ENCODE results near the gene UACA.

The UACA gene

DNA sequence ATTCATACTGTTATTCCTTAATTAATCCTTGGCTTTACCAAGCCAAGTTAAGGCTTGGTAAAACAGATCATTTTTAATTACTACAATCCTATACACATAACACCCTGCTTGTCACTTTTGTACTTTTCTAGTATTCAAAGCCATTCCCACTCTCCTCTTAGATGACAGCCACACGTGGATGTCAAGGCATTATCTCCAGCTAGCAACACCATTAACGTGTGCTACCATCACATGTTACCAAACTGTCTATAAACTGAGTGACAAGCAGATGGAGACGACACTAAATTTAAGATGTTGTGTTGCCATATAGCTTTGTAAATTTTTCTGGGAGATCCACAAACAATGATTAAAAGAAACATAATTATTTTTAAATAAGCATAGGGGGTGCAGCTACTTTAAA lies 103.7 kb downstream of the UACA start:
- DNase-seq: no peak

DNA sequence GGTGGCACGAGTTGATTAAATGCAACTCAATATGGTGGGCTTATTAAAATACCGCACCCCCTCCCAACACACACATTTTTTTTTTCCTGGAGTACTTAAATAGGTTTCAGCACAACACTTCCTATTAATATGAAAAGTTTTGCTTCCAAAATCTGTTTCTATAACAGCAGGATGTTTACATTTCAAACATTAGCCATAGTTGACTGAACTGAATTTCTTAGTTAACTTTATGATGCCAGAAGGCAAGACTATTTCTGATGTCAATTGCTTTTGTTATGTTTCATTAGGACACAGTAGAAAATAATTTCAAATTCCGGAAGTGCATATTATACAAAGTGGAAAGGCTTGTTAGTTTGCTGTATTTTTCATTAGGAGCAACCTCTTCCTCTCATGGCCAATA lies 104.7 kb downstream of the UACA start:
- DNase-seq: no peak

DNA sequence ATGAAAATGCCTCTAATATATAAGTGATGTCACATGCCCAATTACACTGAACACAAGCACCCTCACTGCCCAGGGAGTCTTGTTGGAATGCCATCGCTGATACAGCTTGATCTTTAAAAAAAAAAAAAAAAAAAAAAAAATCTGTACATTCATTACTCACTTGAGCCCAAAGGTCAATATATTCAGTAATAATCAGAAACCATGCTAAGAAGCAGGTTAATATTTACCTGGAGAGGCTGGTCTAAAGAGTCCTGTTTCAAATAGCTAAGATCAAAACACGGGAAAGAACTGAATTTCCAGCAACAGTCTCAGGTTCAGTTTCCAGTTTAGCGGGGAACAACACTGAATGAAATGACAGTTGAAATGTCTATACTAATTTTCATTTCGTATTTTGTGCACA lies 109.9 kb downstream of the UACA start:
- no peak for DNase-seq

DNA sequence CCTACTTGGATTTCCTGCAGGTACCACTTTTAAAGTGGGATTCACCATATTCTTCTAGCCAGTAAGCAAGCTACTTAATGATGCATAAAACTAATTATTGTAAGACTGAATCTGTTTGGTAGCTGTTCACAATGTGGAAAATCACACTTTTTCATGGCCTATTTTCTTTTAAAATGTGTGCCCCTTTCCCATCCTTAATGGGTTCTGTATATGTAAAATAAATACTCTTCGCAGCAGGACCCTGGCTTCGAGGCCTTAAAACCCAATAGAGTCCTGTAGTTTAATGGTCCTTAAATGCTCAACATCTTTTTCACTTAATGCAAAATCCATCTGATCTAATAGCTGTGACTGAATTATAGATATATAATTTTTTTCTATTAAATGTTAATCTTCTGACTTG lies 111.0 kb downstream of the UACA start:
- DNase-seq: no peak

DNA sequence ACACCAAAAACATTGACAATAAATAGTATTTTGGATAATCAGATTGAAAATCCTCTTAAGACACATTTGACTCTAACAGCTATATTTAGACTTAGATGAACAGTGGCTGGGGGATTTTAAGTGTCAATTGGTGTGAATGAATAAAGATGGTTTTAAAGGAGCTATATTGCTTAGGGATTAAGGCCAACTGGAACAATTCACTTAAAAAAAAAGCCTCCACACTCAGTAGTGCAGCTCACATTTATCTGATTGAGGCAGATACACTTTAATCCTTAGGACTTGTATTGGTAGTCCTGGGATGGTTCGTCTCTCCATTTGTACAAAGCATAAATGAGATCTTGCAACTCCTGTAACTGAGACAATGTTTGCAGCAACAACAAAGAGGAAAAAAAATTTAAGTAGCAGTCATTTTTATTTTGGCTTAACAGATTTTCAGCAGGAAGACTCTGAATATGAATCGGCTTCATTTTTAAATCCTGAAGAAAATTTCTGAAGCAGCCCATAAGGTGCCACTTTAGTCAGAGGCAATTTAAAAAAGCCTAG lies 112.0 kb downstream of the UACA start:
- DNase-seq: no peak

DNA sequence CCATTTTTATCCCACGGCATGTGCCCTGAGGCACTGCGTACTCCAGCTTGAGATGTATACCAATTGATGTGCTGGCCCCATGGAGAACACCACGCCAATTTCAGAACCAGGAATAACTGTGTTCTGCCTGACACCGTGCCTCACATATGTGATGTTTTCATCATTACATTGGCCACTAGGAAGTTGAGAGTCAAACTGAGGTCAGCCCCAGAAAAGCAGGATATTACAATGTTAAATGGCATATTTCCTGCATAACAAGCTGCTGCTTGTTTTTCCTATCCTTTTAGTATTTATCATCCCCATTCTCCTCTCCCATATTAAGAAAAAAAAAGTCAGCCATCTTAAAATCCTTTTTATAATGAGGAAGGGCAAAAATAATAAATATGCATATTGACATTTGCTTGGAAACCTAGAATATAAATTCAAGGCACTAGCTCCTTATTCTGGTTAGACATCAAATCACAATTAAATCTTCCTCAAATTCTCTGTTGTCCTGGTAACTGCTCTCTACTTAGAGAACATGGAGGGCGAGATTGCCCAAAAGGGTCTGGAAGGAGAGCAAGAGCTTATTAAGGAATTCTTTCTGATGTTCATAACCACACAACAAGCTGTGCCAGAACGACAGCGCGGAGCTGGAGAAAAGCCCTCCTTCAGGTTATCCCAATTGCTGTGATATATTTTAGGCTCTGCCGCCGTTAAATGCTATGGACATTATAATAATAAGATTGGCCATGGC lies 112.6 kb downstream of the UACA start:
- no peak for DNase-seq

DNA sequence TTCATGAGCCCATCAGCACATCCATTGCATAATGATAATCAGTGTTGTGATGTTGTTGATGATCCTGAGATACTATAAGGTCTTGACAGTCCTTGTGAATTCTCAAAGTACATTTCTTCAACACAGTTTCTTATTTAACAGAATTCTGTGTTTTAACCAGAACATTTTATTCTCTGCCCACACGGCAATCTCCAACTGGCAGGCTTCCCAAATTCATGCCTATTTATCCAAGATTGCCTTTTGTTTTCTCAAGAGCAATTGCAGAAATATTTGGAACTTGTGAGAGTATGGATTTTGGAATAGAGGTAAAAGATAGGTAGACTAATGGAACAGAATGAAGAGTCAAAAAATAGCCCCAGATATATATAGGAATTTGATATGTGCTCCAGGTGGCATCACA lies 116.0 kb downstream of the UACA start:
- no peak for DNase-seq

DNA sequence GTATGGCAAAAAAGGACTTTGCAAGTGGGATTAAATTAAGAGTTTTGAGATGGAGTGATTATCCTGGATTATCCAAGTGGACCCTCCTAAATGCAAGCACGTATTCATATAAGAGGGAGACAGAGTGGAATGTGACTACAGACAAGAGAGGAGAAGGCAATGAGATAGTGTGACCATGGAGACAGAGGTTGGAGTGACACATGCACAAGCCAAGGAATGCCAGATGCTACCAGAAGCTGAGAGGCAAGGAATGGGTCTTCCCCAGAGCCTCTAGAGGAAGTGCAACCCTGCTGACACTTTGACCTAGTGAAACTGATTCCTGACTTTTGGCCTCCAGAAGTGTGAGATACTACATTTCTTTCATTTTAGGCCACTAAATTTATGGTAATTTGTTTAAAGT lies 117.2 kb downstream of the UACA start:
- no peak for DNase-seq

DNA sequence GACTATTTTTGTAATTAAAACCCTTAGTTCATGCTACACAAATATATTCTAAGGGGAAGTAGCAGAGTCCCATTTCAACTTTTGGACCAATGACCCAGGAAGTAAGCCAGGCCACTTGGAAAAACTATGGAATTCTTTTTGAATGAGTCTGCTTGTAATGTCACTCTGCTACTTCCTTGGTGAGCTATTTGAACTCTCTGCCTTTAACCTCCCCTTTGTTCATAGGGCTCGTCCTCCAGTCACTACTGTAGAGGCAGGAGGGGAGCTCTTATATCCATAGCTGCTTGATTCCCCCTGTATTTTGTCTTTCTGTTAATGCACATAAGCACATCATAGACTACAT lies 119.6 kb downstream of the UACA start:
- DNase-seq: no peak

DNA sequence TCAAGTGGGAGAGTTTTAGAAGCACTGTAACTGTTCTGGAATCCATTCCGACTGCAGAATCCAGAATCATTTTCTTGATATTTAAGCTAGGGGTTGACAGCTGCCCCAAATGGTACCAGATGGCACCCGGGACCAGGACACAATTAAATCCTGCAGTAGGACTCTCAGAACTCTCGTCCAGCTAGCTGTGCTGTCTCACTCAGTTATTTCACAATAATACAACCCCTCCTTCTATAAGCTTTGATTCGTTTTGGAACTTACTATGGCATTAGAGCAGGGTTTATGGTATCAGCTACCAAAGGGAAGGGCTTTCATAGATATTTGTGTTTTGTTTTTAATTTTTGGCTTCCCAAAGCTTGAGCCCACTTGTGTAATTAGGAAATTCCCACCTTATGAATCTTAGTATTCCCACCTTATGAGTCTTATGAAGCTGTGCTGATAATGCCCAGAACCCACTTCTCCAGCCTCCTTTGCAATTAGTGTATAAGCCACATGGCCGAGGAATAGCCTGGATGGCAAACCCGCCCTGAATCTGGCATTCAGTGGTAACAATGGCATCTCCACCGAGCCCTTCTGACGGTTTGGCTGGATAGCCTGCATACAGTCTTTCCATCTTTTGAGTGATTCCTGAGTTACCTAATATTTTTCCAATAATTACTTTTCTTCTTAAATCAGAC lies 120.1 kb downstream of the UACA start:
- DNase-seq: no peak

DNA sequence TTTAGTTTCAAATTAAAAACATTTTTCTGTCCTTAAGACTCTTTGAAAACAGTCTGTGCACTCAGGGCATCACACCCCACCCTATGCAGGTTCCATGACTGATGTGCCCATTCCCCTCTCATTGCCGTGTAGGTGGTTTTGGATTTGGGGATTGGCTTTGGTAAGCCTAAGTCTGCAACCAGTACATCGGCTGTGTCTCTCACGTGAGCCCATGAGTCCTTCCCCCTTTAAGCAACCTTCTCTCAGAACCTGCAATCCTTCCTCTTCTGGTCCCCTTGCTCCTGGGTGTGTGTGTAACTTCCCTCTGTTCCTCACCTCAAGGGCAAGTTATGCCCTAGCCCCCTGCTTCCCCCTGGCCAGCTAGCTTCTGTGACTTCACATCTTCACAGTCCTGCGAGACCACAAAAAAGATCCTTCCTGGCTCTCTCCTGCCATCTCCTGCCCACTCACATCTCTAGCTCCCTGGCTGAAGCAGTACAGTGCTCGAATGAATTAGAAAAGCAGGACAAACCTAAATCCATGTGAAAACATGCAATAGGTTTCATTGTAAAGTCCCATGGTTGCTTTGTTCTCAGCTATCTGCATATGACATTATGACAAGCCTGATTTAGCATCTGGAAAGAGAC lies 126.7 kb downstream of the UACA start:
- DNase-seq: peak; percentile 69

DNA sequence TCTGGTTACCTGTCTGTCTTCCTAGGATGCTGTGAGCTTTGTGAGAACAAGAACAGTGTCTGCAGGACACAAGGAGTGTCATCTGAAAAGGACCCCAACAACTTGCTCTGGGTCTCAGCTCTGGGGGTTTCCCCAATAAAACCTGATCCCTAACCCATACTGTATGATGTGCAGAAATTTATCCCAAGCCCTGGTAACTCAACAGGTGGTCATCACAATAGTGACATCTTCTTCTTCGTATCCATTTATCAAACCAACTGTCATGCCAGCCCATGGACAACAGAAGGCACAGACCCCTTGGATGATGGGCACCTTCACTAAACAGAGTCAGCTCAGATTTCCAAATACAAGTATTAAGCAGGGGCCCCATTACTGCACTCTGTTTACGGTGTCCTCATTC lies 127.5 kb downstream of the UACA start:
- no peak for DNase-seq

DNA sequence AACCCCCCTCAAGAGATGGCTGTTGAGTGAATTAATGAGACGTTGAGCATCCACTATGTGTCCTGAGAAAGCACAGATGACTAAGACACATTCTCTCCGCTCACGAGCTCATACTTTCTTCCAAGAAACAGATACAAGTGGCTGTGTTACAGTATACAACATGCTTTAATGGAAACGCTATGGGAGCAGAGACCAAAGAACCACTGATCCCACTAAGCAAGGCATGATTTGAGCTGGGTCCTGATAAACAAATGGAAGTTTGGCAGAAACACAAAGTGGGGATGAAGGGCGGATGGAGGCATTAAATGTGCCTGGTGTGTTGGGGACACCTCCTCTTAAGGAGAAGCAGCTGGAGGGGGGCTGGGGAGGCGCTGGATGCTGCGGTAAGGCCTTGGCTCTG lies 129.4 kb downstream of the UACA start:
- no peak for DNase-seq

DNA sequence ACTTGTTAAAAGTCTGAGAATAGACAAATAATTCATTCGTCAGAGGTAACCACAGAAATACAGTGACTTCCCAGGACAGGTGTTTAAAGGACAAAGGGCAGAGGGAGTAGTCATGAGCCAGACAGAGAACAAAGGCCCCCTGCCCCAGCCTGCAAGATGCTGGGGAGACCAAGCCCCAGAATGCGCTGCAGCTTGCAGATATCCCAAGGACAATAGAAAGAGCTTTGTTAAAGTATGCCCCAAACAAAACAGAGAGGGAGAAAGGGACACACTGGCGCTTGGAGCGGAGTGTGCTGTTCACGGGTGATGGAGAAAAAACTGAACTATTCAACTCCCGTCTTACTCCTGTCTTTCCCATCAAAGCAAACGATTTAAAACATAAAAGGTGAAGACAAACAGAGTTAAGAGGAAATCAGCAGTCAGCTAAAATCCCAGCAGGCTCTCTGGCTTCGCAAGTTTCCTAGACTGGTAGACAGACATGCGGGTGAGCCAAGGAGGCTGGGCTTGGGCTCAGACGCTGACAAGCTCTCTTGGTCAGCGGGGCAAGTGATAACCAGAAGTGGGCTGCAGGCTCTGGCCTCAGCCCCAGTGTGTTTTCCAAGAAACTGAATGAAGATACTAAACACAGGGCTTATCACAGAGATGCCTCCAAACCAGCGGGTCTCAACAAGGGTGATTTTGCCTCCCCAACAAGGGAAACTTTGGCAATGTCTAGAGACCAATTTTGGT lies 130.1 kb downstream of the UACA start:
- peak; percentile 72 for DNase-seq

DNA sequence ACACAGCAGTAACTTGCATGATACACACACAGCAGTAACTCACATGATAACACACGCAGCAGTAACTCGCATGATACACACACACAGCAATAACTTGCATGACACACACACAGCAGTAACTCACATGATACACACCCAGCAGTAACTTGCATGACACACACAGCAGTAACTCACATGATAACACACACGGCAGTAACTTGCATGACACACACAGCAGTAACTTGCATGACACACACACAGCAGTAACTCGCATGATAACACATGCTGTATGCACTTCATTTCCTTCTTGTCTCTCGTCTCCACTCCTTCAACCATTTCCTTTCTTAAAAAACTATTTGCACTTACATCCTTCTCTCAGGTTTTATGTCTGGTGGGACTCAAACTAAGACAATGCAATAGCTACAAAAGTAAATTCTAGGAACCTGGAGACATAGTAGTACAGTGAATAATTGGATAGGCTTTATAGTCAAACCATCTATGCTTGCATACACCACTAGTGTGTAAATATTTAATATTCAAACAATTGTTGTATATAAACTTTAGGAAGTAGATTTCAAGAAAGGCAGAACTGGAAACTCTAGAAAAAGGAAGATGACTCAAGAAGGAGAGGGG lies 130.8 kb downstream of the UACA start:
- DNase-seq: no peak

DNA sequence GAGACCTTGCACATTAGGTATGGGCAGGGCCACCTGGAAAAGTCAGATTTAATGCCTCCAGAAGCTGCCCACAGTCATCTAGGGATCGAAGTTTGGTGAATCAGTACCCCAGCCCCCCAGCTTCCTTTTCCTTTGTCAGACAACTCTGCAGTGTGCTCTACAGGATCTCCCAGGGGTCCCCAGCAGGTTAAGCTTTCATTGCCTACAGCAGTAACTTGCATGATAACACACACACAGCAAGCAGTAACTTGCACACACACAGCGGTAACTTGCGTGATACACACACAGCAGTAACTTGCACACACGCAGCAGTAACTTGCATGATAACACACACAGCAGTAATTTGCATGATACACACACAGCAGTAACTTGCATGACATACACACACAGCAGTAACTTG lies 131.3 kb downstream of the UACA start:
- no peak for DNase-seq

DNA sequence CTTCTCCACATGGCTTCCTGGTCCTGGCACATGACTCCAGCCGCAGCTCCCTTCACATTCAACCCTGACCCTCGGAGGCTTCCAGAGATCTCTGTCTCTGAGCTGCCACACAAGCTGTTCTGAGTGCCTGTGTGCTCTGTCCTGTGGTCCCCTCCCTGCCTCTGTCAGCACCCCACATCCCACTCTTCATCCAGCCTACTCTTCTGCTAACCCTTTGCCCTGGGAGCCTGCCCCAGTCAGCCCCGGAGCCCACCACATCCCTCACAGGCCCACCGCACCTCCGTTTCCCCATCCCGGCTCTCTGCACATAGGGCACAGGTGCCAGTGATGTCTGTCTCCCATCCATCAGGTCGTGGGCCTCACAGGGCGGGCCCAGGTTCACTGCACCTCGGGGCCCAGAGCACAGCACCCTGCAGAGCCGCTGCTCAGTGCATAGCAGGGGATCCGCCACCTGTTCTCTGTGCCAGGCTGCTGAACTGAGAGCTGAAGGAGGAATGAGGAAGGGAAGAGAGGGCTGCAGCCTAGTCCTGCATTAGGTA lies 133.6 kb downstream of the UACA start:
- no peak for DNase-seq

DNA sequence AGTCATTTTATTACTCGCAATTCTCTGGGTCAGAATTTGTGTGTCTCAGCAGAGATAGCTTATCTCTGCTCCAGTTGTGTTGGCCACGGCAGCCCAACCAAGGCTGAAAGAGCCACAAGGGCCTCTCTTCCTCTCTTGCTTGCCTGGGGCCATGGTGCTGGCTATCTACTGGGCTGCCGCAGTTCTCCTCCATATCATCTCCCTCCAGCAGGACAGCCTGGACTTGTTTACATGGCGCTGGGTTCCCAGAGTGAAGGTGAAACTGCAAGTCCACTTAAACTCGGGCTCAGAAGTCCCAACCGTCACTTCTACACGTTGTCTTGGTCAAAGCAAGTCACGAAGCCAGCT lies 134.8 kb downstream of the UACA start:
- DNase-seq: no peak

DNA sequence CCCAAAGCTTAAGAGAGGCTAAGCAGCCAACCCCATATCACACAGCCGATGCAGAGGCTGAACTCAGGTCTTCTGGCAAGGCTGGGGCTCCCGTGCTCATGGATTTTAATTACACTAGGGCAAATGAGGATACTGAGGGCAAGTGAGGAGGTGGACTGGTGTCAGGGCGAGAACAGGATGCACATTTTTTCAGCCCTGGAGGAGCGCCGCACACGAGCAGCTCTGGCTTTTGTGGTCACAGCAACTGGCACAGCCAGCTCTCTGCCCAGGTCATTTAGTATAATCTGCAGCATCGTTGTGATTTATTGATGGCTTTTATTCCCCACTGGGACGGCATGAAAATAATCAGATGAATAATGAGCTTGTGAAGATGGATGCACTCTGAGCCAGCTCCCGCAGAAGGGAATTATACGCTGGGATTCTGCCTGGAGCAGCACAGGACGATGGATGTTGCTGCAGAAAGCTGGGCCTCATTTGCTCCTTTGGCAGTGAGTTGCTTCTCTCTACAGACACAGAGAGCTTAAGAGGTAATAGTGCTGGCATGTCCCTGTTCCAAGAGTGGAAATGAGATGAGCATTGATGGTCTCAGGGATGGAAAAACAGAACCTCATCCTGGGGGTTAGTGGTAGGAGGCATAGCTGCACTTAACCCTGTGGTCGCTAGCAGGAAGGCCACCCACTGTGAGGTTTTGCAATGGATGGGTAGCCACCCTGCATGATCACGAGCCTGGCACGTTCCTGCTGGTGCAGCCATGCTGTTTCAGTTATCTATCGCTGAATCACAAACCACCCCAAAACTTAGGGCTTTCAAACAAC lies 135.4 kb downstream of the UACA start:
- DNase-seq: peak; percentile 80

DNA sequence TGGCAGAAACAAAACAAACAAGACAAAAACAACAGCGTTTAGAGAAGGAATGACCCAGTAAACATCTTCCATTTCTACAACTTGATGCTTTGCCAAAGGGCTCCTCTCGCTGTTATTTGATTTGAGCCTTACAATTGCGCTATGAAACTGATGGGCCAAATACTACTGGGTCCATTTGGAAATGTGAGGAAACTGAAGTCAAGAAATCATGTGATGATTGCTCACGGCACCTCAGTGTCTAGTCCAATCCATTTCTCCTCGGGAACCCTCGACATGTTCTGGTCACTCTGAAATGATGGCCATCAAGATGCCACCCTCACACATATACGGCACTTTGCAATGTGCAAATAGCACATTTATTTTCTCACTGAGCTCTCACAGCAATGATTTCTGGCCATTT lies 136.0 kb downstream of the UACA start:
- no peak for DNase-seq

DNA sequence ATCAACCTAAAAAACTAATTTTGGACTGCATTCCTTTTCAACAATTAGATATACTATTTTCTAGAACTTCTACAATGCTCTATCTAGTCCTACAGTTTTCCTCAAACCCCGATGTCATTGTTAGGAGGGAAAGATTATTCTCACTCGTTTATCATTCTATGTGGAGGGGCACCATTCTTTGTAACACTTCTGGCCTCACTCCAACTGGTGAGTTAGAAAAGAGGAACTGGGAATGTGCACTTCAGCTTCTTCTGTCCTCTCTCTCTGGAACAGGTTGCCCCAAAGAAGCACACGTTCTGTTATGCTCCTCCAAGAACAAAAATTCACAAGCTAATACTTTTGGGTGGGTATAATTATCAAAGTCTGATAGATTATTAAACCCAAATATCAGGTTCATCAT lies 137.9 kb downstream of the UACA start:
- no peak for DNase-seq

DNA sequence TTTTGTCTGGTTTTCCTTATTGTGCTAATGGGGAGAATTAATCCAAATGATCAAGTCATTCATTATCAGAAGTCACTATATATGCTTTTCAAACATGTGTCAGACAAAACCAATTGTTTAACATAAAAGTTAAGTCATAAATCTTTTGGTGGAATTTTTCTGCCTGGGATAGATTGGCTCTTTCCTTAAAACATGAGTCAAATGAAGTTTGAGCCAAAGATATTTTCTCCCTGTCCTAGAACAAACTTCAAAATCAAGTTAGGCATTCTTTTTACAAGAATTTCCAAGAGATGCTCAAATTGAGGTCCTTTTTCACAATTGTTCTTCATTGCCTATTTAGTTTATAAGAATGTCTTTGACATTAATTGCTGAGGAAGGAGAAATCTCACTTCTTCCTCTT lies 138.3 kb downstream of the UACA start:
- no peak for DNase-seq
